GM21529 (cell line): ENCODE results near the gene MEAK7.

ENCODE experiments used
- ATAC-seq: cut with Tn5 transposase; IDR thresholded peaks from one replicate; pipeline ENCODE4 v1.9.1; 2021; ENCODE audit not compliant: unreplicated experiment

Gene MEAK7

GRCh38 chr16:84513123-84513522 lies 8.7 kb upstream of the MEAK7 start:
- no peak for ATAC-seq

GRCh38 chr16:84511831-84512230 lies 7.4 kb upstream of the MEAK7 start:
- no peak for ATAC-seq

- no peak for ATAC-seq
Observed at GRCh38 chr16:84511180-84511800, 6.8 kb upstream of the MEAK7 start.

- ATAC-seq: no peak
Observed at GRCh38 chr16:84509032-84509950, 4.8 kb upstream of the MEAK7 start.

GRCh38 chr16:84508502-84508901 lies 4.0 kb upstream of the MEAK7 start:
- no peak for ATAC-seq

GRCh38 chr16:84507011-84507982 lies 2.8 kb upstream of the MEAK7 start:
- no peak for ATAC-seq

- ATAC-seq: peak; percentile 1
Observed at GRCh38 chr16:84505249-84506187, 1.1 kb upstream of the MEAK7 start.

- peak; percentile 0 for ATAC-seq
Observed at GRCh38 chr16:84503751-84504395, 586 bp downstream of the MEAK7 start.

- no peak for ATAC-seq
Observed at GRCh38 chr16:84502581-84502980, 1.9 kb downstream of the MEAK7 start.

- ATAC-seq: no peak
Observed at GRCh38 chr16:84502075-84502474, 2.4 kb downstream of the MEAK7 start.

GRCh38 chr16:84501077-84501735 lies 3.3 kb downstream of the MEAK7 start:
- ATAC-seq: no peak

- ATAC-seq: no peak
Observed at GRCh38 chr16:84500531-84500930, 3.9 kb downstream of the MEAK7 start.

- ATAC-seq: no peak
Observed at GRCh38 chr16:84499638-84500037, 4.8 kb downstream of the MEAK7 start.

- ATAC-seq: no peak
Observed at GRCh38 chr16:84498859-84499620, 5.4 kb downstream of the MEAK7 start.

- ATAC-seq: no peak
Observed at GRCh38 chr16:84498223-84498610, 6.2 kb downstream of the MEAK7 start.

GRCh38 chr16:84497418-84498222 lies 6.8 kb downstream of the MEAK7 start:
- ATAC-seq: no peak

- ATAC-seq: no peak
Observed at GRCh38 chr16:84496991-84497390, 7.5 kb downstream of the MEAK7 start.

- ATAC-seq: no peak
Observed at GRCh38 chr16:84495506-84495905, 9.0 kb downstream of the MEAK7 start.
